Neuronal stem cell (in vitro differentiated cells): ENCODE data around the gene SAMD4A.

Source experiments
- DNase-seq: peaks from one replicate; pipeline ENCODE4 v3.0.0-alpha.2; 2013; ENCODE audit warnings: low spot score
- H2AFZ ChIP-seq: one replicate; pipeline ENCODE4 v1.6.1; 2013; ENCODE audit warnings: mild to moderate bottlenecking, low read length, inconsistent platforms
- H2AK5ac ChIP-seq: 2 replicates; pipeline ENCODE4 v1.6.1; 2013; ENCODE audit warnings: low read depth, mild to moderate bottlenecking, inconsistent platforms, low read length, moderate library complexity, mixed read lengths
- H2BK120ac ChIP-seq: 2 replicates; pipeline ENCODE4 v1.6.1; 2013; ENCODE audit warnings: low read depth, mild to moderate bottlenecking, inconsistent platforms, low read length, moderate library complexity, mixed read lengths
- H2BK12ac ChIP-seq: one replicate; pipeline ENCODE4 v1.6.1; 2013; ENCODE audit warnings: low read length, inconsistent platforms
- H2BK15ac ChIP-seq: 2 replicates; pipeline ENCODE4 v1.6.1; 2013; ENCODE audit warnings: mild to moderate bottlenecking, low read length, inconsistent platforms, mixed read lengths
- H2BK5ac ChIP-seq: one replicate; pipeline ENCODE4 v1.6.1; 2013; ENCODE audit warnings: inconsistent platforms, mild to moderate bottlenecking, low read length, moderate library complexity
- H3K14ac ChIP-seq: one replicate; pipeline ENCODE4 v1.6.1; 2013; ENCODE audit warnings: low read length, inconsistent platforms
- H3K18ac ChIP-seq: 2 replicates; pipeline ENCODE4 v1.6.1; 2013; ENCODE audit warnings: low read length, inconsistent platforms
- H3K23ac ChIP-seq: 2 replicates; pipeline ENCODE4 v1.6.1; 2013; ENCODE audit warnings: low read depth, mild to moderate bottlenecking, mixed read lengths, low read length, inconsistent platforms; ENCODE audit not compliant: poor library complexity
- H3K27ac ChIP-seq: replicated peaks from 3 replicates; pipeline ENCODE4 v1.5.1; 2013; ENCODE audit warnings: low read length, inconsistent platforms
- H3K27me3 ChIP-seq, 3 experiments: 2 replicates each; pipeline ENCODE4 v1.6.1; 2013; ENCODE audit warnings: low read length in 3 of 3, mild to moderate bottlenecking in 2 of 3, inconsistent platforms in 1 of 3, low read depth in 1 of 3, mixed read lengths in 1 of 3, moderate library complexity in 1 of 3; ENCODE audit not compliant: control insufficient read depth in 3 of 3, insufficient read depth in 3 of 3
- H3K36me3 ChIP-seq, 2 donors: replicated peaks in 1 of 2; 2 replicates each; pipeline ENCODE4 v1.6.1; 2013; ENCODE audit warnings: low read length in 2 of 2; ENCODE audit not compliant: control insufficient read depth in 2 of 2, insufficient read depth in 2 of 2
- H3K4ac ChIP-seq: 2 replicates; pipeline ENCODE4 v1.6.1; 2013; ENCODE audit warnings: inconsistent platforms, mild to moderate bottlenecking, low read length, moderate library complexity
- H3K4me1 ChIP-seq, 2 donors: 1 replicate in 1 of 2; 2 replicates in 1 of 2; pipeline ENCODE4 v1.6.1; 2013; ENCODE audit warnings: low read length in 2 of 2, low read depth in 1 of 2; ENCODE audit not compliant: control insufficient read depth in 2 of 2, insufficient read depth in 1 of 2
- H3K4me2 ChIP-seq: one replicate; pipeline ENCODE4 v1.6.1; 2013; ENCODE audit warnings: mild to moderate bottlenecking, low read length, inconsistent platforms; ENCODE audit not compliant: insufficient read depth, poor library complexity, severe bottlenecking
- H3K4me3 ChIP-seq, 2 donors: 2 replicates each; pipeline ENCODE4 v1.5.1; 2013; ENCODE audit warnings: low read length in 2 of 2, mild to moderate bottlenecking in 2 of 2, inconsistent platforms in 1 of 2, moderate library complexity in 1 of 2
- H3K79me1 ChIP-seq: one replicate; pipeline ENCODE4 v1.6.1; 2013; ENCODE audit warnings: low read depth, mild to moderate bottlenecking, inconsistent platforms, low read length, moderate library complexity
- H3K9ac ChIP-seq: one replicate; pipeline ENCODE4 v1.6.1; 2013; ENCODE audit warnings: mild to moderate bottlenecking, low read depth, low read length, inconsistent platforms; ENCODE audit not compliant: poor library complexity
- H3K9me3 ChIP-seq, 2 donors: replicated peaks in 1 of 2; 2 replicates each; pipeline versions ENCODE3 to v1.6.1; 2013; ENCODE audit warnings: low read length in 2 of 2, mild to moderate bottlenecking in 2 of 2, inconsistent platforms in 1 of 2, low read depth in 1 of 2, mixed read lengths in 1 of 2, moderate library complexity in 1 of 2; ENCODE audit not compliant: control insufficient read depth in 2 of 2, insufficient read depth in 1 of 2
- H4K8ac ChIP-seq: one replicate; pipeline ENCODE4 v1.6.1; 2013; ENCODE audit warnings: low read depth, mild to moderate bottlenecking, inconsistent platforms, low read length, moderate library complexity
- H4K91ac ChIP-seq: one replicate; pipeline ENCODE4 v1.6.1; 2013; ENCODE audit warnings: low read length, low read depth, mild to moderate bottlenecking, inconsistent platforms; ENCODE audit not compliant: poor library complexity
- WGBS, 2 donors: extraction: QIAGEN DNeasy Blood & Tissue Kit; methylation state at CpG; one replicate each; pipeline ENCODE4 v1.1.7; 2013; ENCODE audit warnings: missing lambda C conversion rate in 2 of 2, mixed read lengths in 1 of 2; ENCODE audit not compliant: insufficient read length in 2 of 2, insufficient replicate concordance in 1 of 2; ENCODE audit errors: extremely low coverage in 2 of 2; 5-methylcytosine and 5-hydroxymethylcytosine counted together

Gene SAMD4A

DNA sequence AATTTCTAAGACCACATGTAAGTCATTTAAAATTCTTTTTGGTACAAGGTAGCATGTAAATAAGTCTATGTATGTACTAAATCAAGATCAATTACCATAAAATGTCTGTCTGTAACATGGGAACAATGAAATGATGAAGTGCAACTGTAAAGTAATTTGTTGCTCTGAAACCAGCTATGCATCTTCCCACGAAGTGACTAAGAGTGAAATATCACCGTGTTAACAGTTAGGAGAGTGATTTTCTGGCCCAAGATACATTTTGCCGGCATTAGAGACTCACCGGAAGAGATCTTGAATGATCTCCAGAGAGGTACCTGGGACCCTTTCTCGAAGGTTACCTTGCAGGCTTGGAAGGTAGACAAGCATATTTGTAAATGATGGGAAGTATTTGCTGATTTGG is 105.8 kb downstream of the SAMD4A start:
- Histone ChIP-seq H2BK15ac (no peak overlapping the region), H3K14ac (no peak overlapping the region), H3K18ac (no peak overlapping the region), H2AK5ac (no peak overlapping the region), H3K9ac (no peak overlapping the region), H3K23ac (no peak overlapping the region), H4K91ac (no peak overlapping the region), H2BK120ac (no peak overlapping the region), H2BK12ac (no peak overlapping the region), H3K4ac (no peak overlapping the region), H4K8ac (no peak overlapping the region), H3K9me3 (no peaks in the 10 kb centered on the region), H3K27me3 (no peaks in the 10 kb centered on the region), H2BK5ac (no peak overlapping the region), H3K4me1 (peaks cover 23 to 42% of the 10 kb centered on the region in 2 donors), H2AFZ (no peak overlapping the region), H3K4me2 (no peak overlapping the region), H3K4me3 (no peak overlapping the region), H3K79me1 (no peaks in the 10 kb centered on the region), H3K27ac (no peak overlapping the region), H3K36me3 (peaks cover 0 to 5% of the 10 kb centered on the region in 2 donors)
- WGBS, 2 donors: no CpG with 5 or more reads among the region's 5 CpGs
- DNase-seq: no peak

DNA sequence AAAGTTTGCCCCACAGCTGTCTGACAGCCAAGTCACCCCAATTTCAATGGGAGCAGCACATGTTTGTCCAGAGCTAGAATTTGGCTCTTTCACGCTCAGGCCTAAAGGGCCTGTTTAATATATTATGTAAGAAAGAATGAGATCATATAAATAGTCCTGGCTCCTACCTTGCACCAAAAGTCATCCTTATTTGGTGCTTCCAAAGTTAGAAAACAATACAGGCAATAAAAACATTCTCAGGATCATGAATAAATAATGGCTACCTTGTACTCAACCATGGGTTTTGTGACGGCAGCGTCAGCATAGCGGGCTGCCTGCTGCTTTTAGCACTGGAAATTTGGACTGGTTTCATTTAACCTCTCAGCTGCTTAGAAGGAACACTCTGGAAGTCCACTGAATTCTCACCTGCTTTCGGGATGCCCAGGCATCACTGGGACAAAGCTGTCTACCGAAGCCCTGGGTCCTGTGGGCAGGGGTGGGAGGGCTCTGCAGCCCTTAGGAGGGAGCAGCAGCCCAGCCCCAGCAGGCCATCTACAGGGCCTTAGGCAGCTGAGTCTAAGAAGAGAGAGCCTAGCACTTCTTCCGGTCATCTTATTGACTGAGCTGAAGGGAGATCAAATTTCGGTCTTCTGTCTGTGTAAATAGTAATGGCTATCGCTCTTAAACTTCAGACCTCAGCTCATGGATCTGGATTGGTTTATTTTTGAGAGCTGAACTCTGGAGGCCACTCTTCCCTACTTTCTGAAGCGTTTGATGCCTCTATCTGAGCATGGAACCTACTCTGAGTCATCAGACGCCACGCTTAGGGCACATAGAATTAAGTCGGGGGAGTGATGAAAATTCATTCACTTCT is 106.5 kb downstream of the SAMD4A start:
- Histone ChIP-seq H2AK5ac (no peak overlapping the region), H3K36me3 (peaks cover 0 to 5% of the 10 kb centered on the region in 2 donors), H4K8ac (no peak overlapping the region), H3K4me3 (no peak overlapping the region), H2BK12ac (no peak overlapping the region), H4K91ac (no peak overlapping the region), H3K79me1 (no peaks in the 10 kb centered on the region), H3K18ac (peak overlapping the region; percentile 11), H2BK120ac (no peak overlapping the region), H2AFZ (peak overlapping the region; percentile 64), H3K27ac (no peak overlapping the region), H3K9ac (no peak overlapping the region), H2BK15ac (no peak overlapping the region), H3K4me1 (peaks cover 24 to 48% of the 10 kb centered on the region in 2 donors), H3K4me2 (no peak overlapping the region), H3K4ac (no peak overlapping the region), H3K23ac (no peak overlapping the region), H2BK5ac (no peak overlapping the region), H3K14ac (no peak overlapping the region), H3K9me3 (no peaks in the 10 kb centered on the region), H3K27me3 (no peaks in the 10 kb centered on the region)
- no CpG with 5 or more reads among the region's 13 CpGs for WGBS, 2 donors
- DNase-seq: no peak

DNA sequence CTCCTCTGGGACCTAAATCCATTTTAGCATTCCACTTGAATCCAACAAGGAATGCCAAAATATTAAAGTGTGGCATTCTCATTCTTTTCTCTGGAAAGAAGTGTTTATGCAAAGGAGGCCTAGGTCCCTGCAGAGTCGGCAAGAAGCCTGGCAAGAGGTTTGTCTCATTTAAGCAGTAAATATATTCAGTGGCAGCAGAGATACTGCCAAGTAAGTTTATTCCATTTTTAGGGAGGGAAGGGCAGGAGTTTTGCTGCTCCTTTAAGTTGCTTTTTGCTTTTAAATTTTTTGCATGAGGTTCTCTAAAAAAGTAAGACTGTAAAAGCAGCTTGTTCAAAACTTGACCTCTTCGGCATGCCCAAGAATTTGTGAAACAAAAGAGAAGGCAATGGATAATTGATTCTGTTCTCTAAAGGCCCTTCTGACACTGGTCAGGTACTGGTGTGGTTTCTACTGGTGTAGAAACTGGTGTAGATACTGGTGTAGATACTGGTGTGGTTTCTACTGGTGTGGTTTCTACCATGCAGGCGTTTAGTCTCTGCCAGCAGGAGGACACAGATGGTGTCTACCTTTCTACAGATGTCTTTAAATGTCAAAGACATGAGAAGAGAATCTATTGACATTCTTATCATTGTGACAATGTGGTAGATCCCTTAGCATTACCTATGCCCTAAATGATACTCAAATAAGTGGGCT is 107.3 kb downstream of the SAMD4A start:
- Histone ChIP-seq H2BK15ac (no peak overlapping the region), H4K91ac (no peak overlapping the region), H3K36me3 (no peaks in the 10 kb centered on the region), H2BK12ac (no peak overlapping the region), H3K27me3 (no peaks in the 10 kb centered on the region), H3K23ac (no peak overlapping the region), H3K4me2 (no peak overlapping the region), H3K14ac (no peak overlapping the region), H2AFZ (peak overlapping the region; percentile 64), H3K9me3 (no peaks in the 10 kb centered on the region), H2BK120ac (no peak overlapping the region), H3K18ac (no peak overlapping the region), H4K8ac (no peak overlapping the region), H3K79me1 (no peaks in the 10 kb centered on the region), H3K4me1 (peaks cover 24 to 48% of the 10 kb centered on the region in 2 donors), H2BK5ac (no peak overlapping the region), H2AK5ac (no peak overlapping the region), H3K27ac (no peak overlapping the region), H3K9ac (no peak overlapping the region), H3K4me3 (no peak overlapping the region), H3K4ac (no peak overlapping the region)
- WGBS, 2 donors: no CpG with 5 or more reads among the region's 3 CpGs
- DNase-seq: no peak
